ENCODE results near the gene GRHPR. TPM values are rescaled to one million over a fixed set of nuclear protein-coding genes. Genes with fewer than 3 reads are reported as not detected.
A peak's percentile ranks its signal among the peaks of the same experiment; 100 is the strongest.

The GRHPR gene
- total RNA-seq, 1 donor from 2014 or later = 64.8 TPM

DNA sequence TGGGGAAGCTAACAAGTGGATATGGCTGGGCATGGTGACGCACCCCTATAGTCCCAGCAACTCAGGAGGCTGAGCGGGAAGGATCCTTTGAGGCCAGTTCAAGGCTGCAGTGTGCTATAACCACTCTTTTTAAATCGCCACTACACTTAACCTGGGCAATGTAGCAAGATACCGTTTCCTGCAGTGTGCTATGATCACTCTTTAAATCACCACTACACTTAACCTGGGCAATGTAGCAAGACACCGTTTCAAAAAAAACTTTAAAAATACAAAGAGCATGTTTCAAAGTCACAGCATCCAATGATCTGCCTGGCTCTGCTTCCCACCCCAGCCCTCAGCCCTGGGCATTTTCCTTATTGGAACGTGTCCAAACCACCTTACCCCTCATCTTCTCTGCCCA lies 14.5 kb downstream of the GRHPR start:
- no peak for DNase-seq
- intact Hi-C loops (cut with DNase I) = no loop called here

GRCh38 chr9:37437621-37438020 lies 15.1 kb downstream of the GRHPR start:
- Histone ChIP-seq H3K27me3 (ENCODE audit: low read depth) (no peaks in the 10 kb centered on the region), H3K4me3 (no peak overlapping the region), H3K9me3 (no peaks in the 10 kb centered on the region), H3K27ac (no peak overlapping the region), H3K36me3 (peaks cover 96% of the 10 kb centered on the region), H3K4me1 (peaks cover 12% of the 10 kb centered on the region)
- TF ChIP-seq CTCF (IDR thresholded peaks at IDR 0.05) = no peak
- DNase-seq = no peak
- intact Hi-C loops (cut with DNase I) = no loop called here
- ATAC-seq = no peak

More for the DNA sequence above, 14.5 kb downstream of the GRHPR start:
- ATAC-seq = no peak
- H3K36me3 ChIP-seq = peaks cover 90% of the 10 kb centered on the region
- no peak overlapping the region for H3K4me3 ChIP-seq
- H3K9me3 ChIP-seq = no peaks in the 10 kb centered on the region
- peaks cover 14% of the 10 kb centered on the region for H3K4me1 ChIP-seq
- no peak for TF ChIP-seq CTCF (IDR thresholded peaks at IDR 0.05)
- H3K27me3 ChIP-seq (ENCODE audit: low read depth) = no peaks in the 10 kb centered on the region
- no peak overlapping the region for H3K27ac ChIP-seq

DNA sequence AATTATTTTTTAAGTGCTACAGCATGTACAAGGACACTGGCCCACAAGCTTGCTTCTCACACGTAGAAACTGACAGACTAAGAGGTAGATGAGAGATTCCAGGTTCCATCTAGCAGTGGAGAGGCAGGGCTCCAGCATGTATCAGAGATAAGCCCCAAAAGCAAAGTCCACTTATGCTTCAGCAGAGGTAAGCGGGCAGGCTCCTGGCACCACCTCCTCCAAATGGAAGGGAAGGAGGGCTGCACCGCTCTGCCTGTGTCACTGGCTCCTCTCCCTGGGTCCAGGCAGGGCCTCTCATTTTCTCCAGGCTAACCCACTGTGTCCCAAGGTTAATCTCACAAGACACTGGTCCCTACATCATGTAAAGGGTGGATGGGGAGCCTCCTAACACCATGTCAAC lies 15.9 kb downstream of the GRHPR start:
- Histone ChIP-seq H3K27ac (no peak overlapping the region), H3K4me3 (no peak overlapping the region), H3K9me3 (no peaks in the 10 kb centered on the region), H3K36me3 (peaks cover 94% of the 10 kb centered on the region), H3K27me3 (ENCODE audit: low read depth) (no peaks in the 10 kb centered on the region), H3K4me1 (peaks cover 4% of the 10 kb centered on the region)
- DNase-seq (no peak), ATAC-seq (no peak)
- intact Hi-C loops (cut with DNase I) = no loop called here
- no peak for TF ChIP-seq CTCF (IDR thresholded peaks at IDR 0.05)

DNA sequence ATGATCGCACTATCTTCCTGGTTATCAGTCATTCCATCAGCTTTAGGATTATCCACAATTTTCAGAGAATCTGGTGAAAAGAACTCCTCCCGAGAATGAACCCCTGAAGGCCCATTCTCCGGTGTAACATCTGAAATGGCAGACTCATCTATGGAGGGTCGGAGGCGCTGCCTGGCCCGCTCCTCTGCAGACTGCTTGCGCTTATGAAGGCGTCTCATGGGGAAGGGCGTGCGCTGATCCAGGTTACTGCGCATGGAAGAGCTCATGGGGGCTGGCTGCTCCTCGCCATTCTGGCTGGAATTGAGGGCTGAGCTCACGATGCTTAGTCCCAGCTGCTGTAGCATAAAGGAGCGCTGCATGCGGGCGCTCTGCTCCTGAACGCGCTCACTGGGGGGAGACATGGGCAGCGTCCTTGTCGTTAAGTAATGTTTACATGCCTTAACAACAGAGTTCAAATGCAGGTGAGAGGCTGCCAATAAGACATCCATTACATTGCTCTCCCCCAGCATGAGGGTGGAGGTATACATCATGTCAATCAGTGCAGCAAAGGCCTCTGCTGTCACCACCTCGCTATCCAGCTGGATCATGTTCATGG lies 19.4 kb downstream of the GRHPR start:
- H3K4me3 ChIP-seq = no peak overlapping the region
- H3K27ac ChIP-seq = no peak overlapping the region
- peak in 1 of 2 donors; percentile 31 for ATAC-seq
- no peak for TF ChIP-seq CTCF (IDR thresholded peaks at IDR 0.05)
- H3K4me1 ChIP-seq = no peaks in the 10 kb centered on the region
- H3K27me3 ChIP-seq (ENCODE audit: low read depth) = no peaks in the 10 kb centered on the region
- H3K9me3 ChIP-seq = no peaks in the 10 kb centered on the region
- intact Hi-C loops (cut with DNase I) = no loop called here
- peaks cover 66% of the 10 kb centered on the region for H3K36me3 ChIP-seq
- no peak for DNase-seq

DNA sequence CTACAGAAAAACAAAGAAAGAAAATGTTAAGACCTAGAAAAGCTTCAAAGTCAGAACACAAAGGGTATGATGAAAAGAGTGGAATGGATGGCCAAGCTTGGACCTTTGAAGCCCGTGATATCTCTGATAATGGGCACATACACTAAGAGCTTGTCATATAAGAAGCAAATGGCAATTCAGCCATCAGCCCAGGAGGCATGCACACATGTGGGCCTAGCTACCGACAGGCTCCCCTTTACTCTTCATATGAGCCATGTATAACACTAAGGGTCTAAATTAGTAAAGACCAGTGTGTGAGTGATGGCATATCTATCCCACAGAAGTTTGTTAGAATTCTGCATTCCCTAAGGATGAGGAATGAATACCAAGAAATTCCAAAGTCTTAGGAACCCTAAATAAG lies 20.1 kb downstream of the GRHPR start:
- intact Hi-C loops (cut with DNase I) = no loop called here
- Histone ChIP-seq H3K36me3 (peaks cover 64% of the 10 kb centered on the region), H3K4me1 (no peaks in the 10 kb centered on the region), H3K9me3 (no peaks in the 10 kb centered on the region), H3K27me3 (ENCODE audit: low read depth) (no peaks in the 10 kb centered on the region), H3K4me3 (no peak overlapping the region), H3K27ac (no peak overlapping the region)
- TF ChIP-seq CTCF (IDR thresholded peaks at IDR 0.05) = no peak
- DNase-seq (no peak), ATAC-seq (no peak)

Data from lower lobe of right lung (tissue), 2 donors.